Astrocyte (in vitro differentiated cells and primary cell): ENCODE measurements around the gene PDE1C.

Experiments
- CTCF ChIP-seq: IDR thresholded peaks from 2 replicates; pipeline ENCODE4 v1.5.1; 2011; ENCODE audit warnings: low read depth, mild to moderate bottlenecking, inconsistent platforms, low read length, moderate library complexity; ENCODE audit not compliant: insufficient read depth
- EZH2 ChIP-seq: IDR thresholded peaks from 2 replicates; pipeline ENCODE4 v1.6.1; 2012; ENCODE audit warnings: mild to moderate bottlenecking, low read length, inconsistent platforms; ENCODE audit not compliant: insufficient read depth

DNA sequence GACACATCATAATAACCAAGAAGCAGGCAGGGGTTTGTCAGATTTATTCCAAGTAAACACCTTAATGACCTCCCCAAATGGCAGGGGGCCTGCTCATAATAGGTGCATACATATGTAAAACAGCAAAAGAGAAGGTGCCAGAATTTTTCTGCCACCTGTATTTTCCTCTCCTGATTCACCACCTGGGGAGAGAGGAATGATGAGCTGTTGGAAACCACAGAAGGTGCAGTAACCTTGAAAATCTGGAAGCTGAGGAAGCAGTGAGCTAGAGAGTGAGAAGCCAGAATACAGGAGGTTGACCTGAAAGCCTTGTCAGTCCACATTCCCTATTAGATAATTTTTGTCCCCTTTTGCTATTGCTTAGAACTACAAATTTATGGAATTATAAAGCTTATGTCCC is 46.2 kb upstream of the PDE1C start:
- TF ChIP-seq CTCF: no peak
- no peak for TF ChIP-seq EZH2
